PFSK-1 (cell line): ENCODE data around the gene MCUR1.

Source experiments
- POLR2AphosphoS5 ChIP-seq: IDR thresholded peaks from 2 replicates; pipeline ENCODE4 v1.6.1; 2012; ENCODE audit warnings: low read depth, mild to moderate bottlenecking, control low read depth, low read length, moderate library complexity
- REST ChIP-seq, 2 experiments: IDR thresholded peaks; 2 replicates each; pipeline versions ENCODE4 v1.6.1 to v1.8.0; 2011 to 2012; ENCODE audit warnings: low read depth in 2 of 2, low read length in 2 of 2, control low read depth in 1 of 2, inconsistent platforms in 1 of 2, mild to moderate bottlenecking in 1 of 2, moderate library complexity in 1 of 2; ENCODE audit not compliant: insufficient read depth in 1 of 2

DNA sequence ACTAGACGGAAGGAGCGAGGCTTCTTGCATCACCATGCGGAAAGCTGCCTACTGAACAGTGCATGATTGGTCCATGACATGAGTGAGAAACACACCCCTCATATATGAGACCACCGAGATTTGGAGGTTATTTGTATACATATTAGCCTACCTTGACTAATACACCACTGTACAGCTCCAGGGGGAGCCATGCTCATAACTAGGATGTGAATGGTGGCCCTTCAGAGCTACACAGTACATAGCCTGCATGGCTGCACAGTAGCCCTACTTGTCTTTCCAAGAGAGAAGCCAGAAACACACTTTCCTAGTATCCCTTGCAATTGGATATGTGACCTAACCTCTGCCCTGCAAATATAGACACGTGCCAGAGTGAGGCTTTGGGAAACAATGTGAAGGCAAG lies 21.8 kb upstream of the MCUR1 start:
- TF ChIP-seq POLR2AphosphoS5, result no peak
- no peak for TF ChIP-seq REST (IDR thresholded peaks at IDR 0.05; ENCODE audit: insufficient read depth in 1 of 2, low read depth in 2 of 2, low read length in 2 of 2)
